ENCODE data around the gene GANC.

The GANC gene

GRCh38 chr15:42385206-42385979, 112.4 kb downstream of the GANC start:
- DNase-seq = no peak

DNA sequence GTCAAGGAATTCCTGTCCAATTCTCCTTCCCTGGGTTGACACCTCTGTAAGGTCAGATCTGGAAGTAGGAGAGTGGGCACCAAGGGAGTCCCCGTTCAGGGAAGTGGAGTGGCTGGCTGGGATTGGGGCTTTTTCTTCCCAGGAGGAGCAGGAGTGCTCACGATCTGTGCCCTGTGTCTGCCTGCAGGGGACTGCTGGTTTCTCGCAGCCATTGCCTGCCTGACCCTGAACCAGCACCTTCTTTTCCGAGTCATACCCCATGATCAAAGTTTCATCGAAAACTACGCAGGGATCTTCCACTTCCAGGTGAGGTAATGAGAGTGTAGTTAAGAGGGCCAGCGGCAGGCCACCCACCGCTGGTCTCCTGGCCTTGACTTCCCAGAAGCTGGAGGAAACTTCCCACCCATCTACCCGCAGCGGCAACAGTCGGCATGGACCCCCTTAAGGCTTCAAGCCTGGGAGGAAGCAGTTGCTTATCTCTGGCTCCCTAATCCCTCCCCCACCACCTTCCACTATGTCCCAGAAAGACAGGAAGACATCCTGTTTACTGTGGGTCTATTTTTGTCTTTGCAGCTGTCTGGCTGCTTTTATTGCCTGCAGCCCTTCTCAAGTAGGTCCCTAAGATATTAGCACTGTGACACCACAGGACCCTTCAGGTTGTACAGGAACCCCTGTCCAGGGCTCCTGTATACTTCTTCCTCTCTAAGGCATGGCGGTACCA, 113.1 kb downstream of the GANC start:
- no peak for DNase-seq

DNA sequence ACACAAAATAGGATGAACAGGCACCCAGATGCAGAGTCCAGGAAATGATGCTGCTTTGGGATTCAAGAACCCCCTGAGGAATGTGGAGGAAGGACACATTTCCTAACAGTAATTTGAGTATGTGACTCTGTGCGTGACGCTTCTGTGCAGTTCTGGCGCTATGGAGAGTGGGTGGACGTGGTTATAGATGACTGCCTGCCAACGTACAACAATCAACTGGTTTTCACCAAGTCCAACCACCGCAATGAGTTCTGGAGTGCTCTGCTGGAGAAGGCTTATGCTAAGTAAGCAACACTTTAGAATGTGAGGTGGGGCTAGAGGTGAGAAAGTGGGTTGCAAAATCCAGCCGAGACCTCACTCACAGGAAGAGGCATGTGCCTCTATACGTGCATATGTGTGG, 114.6 kb downstream of the GANC start:
- DNase-seq = no peak

GRCh38 chr15:42392309-42393024, 119.5 kb downstream of the GANC start:
- no peak for DNase-seq

GRCh38 chr15:42394106-42394505, 121.1 kb downstream of the GANC start:
- no peak for DNase-seq

GRCh38 chr15:42395838-42396237, 122.8 kb downstream of the GANC start:
- no peak for DNase-seq

DNA sequence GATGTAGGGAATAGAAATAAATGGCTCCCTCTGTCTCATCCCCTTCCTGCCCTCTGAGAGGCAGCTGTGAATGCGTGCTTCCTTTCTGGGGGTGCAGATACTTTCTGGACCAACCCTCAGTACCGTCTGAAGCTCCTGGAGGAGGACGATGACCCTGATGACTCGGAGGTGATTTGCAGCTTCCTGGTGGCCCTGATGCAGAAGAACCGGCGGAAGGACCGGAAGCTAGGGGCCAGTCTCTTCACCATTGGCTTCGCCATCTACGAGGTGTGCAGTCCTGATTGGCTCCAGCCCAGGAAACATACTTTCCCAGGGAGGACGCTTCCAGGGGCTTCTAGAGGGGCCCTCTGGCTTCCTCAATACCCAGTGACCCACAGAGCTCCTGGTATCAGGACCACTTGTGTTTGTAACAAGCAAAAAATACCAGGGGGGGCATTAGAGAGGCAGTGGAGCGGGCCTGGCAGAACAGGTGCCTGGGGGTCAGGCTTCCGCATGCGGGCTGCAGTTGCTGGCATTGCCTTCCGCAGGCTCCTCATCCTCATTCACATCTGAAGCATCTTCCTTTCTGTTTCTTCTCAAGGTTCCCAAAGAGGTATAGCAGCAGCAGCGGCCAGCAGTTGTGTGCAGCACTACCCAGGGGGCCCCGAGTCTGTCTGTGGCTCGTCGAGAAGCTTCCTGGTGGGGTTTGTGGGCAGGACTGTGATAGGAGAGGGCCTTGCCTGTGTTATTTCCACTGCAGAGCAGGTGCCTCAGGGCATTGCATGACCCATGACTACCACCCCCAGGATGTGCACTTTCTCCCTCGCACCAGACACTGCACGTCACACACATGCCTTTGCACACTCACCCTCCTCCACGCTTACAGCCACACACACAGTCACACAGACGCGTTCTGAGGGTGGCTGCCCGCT, 128.8 kb downstream of the GANC start:
- no peak for DNase-seq

DNA sequence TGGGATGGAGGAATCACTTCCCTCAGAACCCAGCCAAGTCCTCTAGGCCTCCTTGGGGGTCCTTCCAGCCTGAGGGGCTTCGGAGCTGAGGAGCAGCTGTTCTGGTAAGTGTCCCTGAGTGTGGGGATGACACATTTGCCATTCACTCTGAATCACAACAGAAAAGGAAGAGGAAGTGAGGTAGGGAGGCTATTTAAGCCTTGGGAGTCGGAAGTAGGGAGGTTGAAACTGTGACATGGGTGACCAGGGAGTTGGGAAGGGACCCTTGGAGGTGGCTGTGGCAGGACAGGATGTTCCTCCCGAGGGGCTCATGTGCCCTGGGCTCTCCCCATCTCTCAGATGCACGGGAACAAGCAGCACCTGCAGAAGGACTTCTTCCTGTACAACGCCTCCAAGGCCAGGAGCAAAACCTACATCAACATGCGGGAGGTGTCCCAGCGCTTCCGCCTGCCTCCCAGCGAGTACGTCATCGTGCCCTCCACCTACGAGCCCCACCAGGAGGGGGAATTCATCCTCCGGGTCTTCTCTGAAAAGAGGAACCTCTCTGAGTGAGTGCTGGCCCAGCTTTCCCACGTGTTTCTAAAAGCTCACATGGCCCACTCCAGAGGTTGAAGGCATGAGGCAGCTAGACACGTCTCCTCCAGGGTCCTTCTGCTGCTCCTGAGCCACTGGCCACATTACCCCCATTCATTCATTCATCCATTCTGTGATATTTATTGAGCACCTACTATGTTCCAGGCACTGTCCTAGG, 129.6 kb downstream of the GANC start:
- DNase-seq = no peak

- DNase-seq = no peak
These were observed 130.4 kb downstream of the GANC start for GRCh38 chr15:42403389-42403788.

GRCh38 chr15:42404461-42405235, 131.6 kb downstream of the GANC start:
- no peak for DNase-seq

DNA sequence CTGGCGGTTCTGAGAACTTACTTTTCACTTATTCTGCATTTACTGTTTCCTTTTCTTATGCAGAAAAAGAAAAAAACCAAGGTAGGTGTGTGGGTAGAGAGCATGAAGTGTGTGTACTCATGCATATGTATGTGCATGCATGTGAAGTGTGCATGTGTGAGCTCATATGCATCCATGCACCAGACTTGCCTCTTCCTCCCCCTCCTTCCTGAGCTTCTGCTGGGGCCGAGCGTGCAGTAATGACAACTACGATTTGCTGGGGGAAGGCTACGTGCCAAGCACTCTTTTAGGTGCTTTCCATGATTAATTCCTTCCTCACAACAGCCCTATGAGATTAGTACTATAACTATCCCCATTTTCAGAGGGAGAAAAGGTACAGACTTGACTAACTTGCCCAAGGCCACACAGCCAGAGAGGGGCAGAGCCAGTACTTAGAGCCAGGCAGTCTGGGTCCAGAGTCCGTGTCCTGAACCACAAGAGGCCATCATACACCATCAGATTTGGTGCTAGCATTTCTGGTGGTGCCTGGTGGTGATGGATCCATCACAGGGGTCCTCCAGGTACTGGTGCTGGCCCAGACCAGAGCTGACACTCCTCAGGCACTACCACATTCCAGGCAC, 133.0 kb downstream of the GANC start:
- DNase-seq = no peak
